Breast epithelium (tissue), 4 donors: ENCODE results near the gene GFOD1. TPM values are rescaled to one million over a fixed set of nuclear protein-coding genes. Genes with fewer than 3 reads are reported as not detected.

Source experiments
- DNase-seq, 2 donors: peaks; one replicate each; pipeline ENCODE4 v3.0.0-alpha.2; 2019; ENCODE audit warnings: low spot score in 2 of 2
- H3K27ac ChIP-seq, 2 donors: fragments of 200-600 bp; sonication (generic) in 1 of 2; one replicate each; pipeline ENCODE4 v1.5.1; 2016 to 2019; ENCODE audit warnings: mild to moderate bottlenecking in 1 of 2
- H3K27me3 ChIP-seq, 2 donors: fragments of 200-600 bp; sonication (generic) in 1 of 2; one replicate each; pipeline versions ENCODE4 v1.5.1 to v1.6.0; 2017 to 2019; ENCODE audit warnings: control low read depth in 1 of 2, mild to moderate bottlenecking in 1 of 2
- H3K36me3 ChIP-seq: fragments of 200-600 bp; one replicate; pipeline ENCODE4 v1.5.1; 2019
- H3K4me1 ChIP-seq, 2 donors: fragments of 200-600 bp; sonication (generic); one replicate each; pipeline ENCODE4 v1.5.1; 2016 to 2019; ENCODE audit warnings: control low read depth in 1 of 2
- H3K4me3 ChIP-seq, 3 donors: fragments of 200-600 bp; sonication (generic); 1 replicate in 2 of 3; 2 replicates in 1 of 3; pipeline ENCODE4 v1.5.1; 2016 to 2019; ENCODE audit warnings: mild to moderate bottlenecking in 3 of 3, moderate library complexity in 2 of 3
- H3K9me3 ChIP-seq, 2 donors: fragments of 200-600 bp; sonication (generic) in 1 of 2; one replicate each; pipeline ENCODE4 v1.5.1; 2016 to 2019; ENCODE audit warnings: control low read depth in 1 of 2
- POLR2A ChIP-seq: fragments of 450-650 bp; IDR thresholded peaks from one replicate; pipeline ENCODE4 v1.6.1; 2016; ENCODE audit warnings: antibody characterized with exemption, mild to moderate bottlenecking, moderate library complexity
- POLR2AphosphoS5 ChIP-seq, 3 donors: sonication (generic); formaldehyde crosslinking; IDR thresholded peaks; one replicate each; pipeline ENCODE4 v1.6.1; 2017; ENCODE audit warnings: antibody characterized with exemption in 3 of 3
- intact Hi-C: fragments of 100-400 bp; cut with DNase I; formaldehyde crosslinking; loops from one replicate; pipeline ENCODE4 v1.15.1; 2023; ENCODE audit warnings: low total_unique reads
- total RNA-seq, 3 donors: library from RNA; depleted of rRNA; stranded (reverse); fragments of >200 nt; gene quantifications; one replicate each; pipeline ENCODE4 v1.1.0, GENCODE V29; 2016
- TF ChIP-seq, protein P1 (sequence below), 3 donors: fragments of 450-650 bp; IDR thresholded peaks; one replicate each; pipeline ENCODE4 v1.5.1; 2016 to 2017; ENCODE audit warnings: antibody characterized with exemption in 3 of 3, mild to moderate bottlenecking in 3 of 3, moderate library complexity in 3 of 3

The GFOD1 gene
- total RNA-seq, 3 donors from 2014 or later, result 11.6 to 33.3 (median 23.3) TPM

DNA sequence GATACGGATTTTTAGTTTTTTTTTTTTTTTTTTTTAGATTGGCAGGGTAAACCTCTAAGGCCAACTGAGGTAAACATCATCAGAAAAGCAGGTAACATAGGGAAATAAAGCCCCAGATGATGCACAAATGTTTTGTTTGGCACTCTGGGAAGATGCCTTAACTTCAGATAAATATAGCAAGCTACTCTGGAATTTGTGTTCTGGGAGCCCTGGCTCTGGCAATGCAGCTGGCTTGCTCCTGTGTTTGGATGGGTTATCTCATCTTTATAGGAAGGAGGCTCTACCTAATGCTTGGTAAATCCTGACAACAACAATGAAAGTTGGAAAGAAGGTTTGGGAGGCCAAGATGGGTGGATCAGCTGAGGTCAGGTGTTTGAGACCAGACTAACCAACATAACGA lies 77.4 kb downstream of the GFOD1 start:
- Histone ChIP-seq H3K9me3 (no peaks in the 10 kb centered on the region), H3K36me3 (no peaks in the 10 kb centered on the region), H3K4me3 (no peak overlapping the region), H3K4me1 (peaks cover 1 to 5% of the 10 kb centered on the region in 2 donors), H3K27me3 (no peaks in the 10 kb centered on the region), H3K27ac (no peak overlapping the region)
- no peak for DNase-seq
- intact Hi-C loops, result no loop called here
- no peak for TF ChIP-seq POLR2A
- TF ChIP-seq POLR2AphosphoS5 (IDR thresholded peaks at IDR 0.05), result no peak
- TF ChIP-seq, protein P1, sequence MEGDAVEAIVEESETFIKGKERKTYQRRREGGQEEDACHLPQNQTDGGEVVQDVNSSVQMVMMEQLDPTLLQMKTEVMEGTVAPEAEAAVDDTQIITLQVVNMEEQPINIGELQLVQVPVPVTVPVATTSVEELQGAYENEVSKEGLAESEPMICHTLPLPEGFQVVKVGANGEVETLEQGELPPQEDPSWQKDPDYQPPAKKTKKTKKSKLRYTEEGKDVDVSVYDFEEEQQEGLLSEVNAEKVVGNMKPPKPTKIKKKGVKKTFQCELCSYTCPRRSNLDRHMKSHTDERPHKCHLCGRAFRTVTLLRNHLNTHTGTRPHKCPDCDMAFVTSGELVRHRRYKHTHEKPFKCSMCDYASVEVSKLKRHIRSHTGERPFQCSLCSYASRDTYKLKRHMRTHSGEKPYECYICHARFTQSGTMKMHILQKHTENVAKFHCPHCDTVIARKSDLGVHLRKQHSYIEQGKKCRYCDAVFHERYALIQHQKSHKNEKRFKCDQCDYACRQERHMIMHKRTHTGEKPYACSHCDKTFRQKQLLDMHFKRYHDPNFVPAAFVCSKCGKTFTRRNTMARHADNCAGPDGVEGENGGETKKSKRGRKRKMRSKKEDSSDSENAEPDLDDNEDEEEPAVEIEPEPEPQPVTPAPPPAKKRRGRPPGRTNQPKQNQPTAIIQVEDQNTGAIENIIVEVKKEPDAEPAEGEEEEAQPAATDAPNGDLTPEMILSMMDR (IDR thresholded peaks at IDR 0.05), result no peak

DNA sequence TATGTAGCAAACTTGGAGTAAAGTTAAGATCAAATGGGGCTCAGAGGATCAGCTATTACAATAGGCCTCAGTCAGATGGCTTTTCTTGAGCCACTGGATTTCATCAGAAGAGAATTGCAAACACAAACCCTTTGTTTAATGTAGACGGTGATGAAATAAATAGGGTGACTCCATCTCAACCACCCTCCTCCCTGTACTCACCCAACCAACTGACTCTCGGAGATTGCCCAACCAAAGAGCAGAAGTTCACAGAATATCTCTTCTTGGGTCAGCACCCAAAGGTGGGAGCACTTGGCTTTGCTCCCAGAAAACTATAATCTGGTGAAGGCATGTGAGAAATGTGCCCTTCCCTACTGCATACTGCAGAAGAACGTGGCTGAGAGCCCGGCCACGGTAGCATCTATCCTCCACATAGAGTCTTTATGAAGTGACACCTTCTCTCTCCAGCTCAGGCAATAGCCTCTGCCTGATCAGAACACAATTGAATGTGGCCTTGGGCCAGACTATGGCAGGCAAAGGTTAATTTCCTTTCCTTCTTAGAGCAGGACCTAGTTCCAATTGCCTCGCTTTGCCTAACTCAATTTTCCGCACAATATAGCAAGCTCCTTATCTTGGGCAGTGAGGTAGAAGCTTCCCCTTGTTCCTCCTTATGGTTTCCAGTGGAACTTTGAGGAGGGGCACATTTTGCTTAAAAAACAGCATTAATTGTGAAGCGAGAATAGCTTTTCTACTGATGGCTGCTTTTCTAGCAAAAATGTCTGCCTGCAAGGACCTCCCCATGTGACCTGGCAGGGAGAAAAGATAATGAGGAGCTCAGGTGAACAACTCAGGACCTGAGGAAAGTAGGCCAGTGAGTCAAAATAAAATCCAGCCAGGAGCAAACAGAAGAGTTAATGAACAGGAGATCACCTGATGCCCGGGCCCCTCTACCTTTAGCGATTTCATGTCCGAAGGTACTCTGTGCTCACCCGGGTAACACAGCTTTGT lies 79.4 kb downstream of the GFOD1 start:
- DNase-seq, result peak in 1 of 2 donors; percentile 54
- Histone ChIP-seq H3K27ac (peak overlapping the region; percentile 81 to 86), H3K4me3 (no peak overlapping the region), H3K4me1 (peaks cover 4 to 5% of the 10 kb centered on the region in 2 donors), H3K9me3 (no peaks in the 10 kb centered on the region), H3K27me3 (no peaks in the 10 kb centered on the region), H3K36me3 (no peaks in the 10 kb centered on the region)
- TF ChIP-seq, protein P1 (IDR thresholded peaks at IDR 0.05), result no peak
- TF ChIP-seq POLR2A (no peak), POLR2AphosphoS5 (IDR thresholded peaks at IDR 0.05) (peak; percentile 23 to 35 (median 29))
- intact Hi-C loops, result loop anchor here (1.0 kb wide), 1 partner anchor 21 kb away; no protein-coding TSS in a partner anchor

DNA sequence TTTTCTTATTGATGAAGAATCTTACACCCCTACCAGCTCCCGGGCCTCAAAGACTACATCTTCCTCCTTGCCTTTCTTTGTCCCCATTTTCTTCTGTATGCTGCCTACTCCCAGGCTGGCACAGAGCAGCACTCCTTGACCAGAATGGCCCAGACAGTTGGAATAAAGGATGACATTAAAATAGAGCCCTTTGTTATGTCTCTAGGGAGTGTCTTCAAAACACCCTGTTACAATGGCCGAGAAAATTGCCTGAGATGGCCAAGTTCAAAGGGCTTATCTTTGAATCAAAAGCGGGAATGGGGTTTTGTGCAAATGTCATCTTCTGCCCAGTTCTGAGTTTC lies 80.1 kb downstream of the GFOD1 start:
- Histone ChIP-seq H3K27ac (peak overlapping the region; percentile 81 to 86), H3K4me1 (peaks cover 4 to 5% of the 10 kb centered on the region in 2 donors)

DNA sequence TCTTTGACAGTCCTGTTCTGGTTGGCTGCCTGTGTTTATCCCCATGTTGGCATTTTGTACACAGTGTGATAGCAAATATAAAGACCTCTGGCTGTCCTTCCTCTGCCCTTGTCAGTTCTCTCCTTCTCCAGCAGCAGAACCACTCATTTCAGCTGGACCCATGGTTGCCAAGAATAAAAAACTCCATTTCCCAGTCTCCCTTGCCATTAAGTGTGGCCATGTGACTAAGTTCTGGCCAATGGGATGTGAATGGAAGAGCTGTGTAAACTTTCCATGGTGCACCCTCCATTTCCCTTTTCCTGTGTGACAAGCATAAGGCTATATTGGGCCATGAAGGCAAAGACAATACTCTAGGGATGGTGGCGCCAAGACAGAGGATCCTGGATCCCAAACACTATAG lies 80.6 kb downstream of the GFOD1 start:
- no peak overlapping the region for H3K4me3 ChIP-seq
- H3K9me3 ChIP-seq, result no peaks in the 10 kb centered on the region
- intact Hi-C loops, result loop anchor here (1.0 kb wide), 1 partner anchor 23 kb away; no protein-coding TSS in a partner anchor
- H3K36me3 ChIP-seq, result no peaks in the 10 kb centered on the region
- peaks cover 4 to 5% of the 10 kb centered on the region in 2 donors for H3K4me1 ChIP-seq
- no peak for DNase-seq
- H3K27me3 ChIP-seq, result no peaks in the 10 kb centered on the region
- peak overlapping the region; percentile 81 to 86 for H3K27ac ChIP-seq
- TF ChIP-seq, protein P1 (IDR thresholded peaks at IDR 0.05), result no peak
- no peak for TF ChIP-seq POLR2AphosphoS5 (IDR thresholded peaks at IDR 0.05)
- no peak for TF ChIP-seq POLR2A

More for the DNA sequence above, 80.1 kb downstream of the GFOD1 start:
- DNase-seq, result no peak
- H3K4me3 ChIP-seq, result no peak overlapping the region
- TF ChIP-seq, protein P1 (IDR thresholded peaks at IDR 0.05), result no peak
- no peak for TF ChIP-seq POLR2A
- no peak for TF ChIP-seq POLR2AphosphoS5 (IDR thresholded peaks at IDR 0.05)
- intact Hi-C loops, result loop anchor here (1.0 kb wide), 1 partner anchor 22 kb away; no protein-coding TSS in a partner anchor
- no peaks in the 10 kb centered on the region for H3K9me3 ChIP-seq
- no peaks in the 10 kb centered on the region for H3K36me3 ChIP-seq
- H3K27me3 ChIP-seq, result no peaks in the 10 kb centered on the region

DNA sequence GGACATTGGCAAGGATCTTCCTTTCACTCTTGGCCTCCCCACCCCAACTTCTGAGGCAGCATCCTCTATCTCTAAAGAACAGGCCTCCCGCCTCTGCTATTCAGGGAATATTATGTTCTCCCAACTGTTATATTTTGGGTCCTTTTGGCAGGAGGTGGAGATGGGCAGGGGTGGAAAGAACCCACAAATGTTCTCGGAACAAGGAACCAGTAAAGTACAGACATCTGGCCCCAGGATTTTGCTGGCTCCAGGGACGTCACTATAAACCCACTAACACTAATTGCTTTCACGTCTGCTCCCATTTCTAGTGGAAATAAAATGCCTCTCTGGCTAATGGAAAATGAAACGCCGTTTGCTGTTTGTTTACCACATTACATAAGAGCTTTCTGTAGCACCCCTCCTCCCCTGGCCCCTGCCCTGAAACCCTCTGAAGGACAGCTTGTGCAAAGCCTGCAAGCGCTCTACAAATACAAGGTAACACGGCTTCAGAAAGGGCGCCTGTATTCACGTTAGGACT lies 81.4 kb downstream of the GFOD1 start:
- peaks cover 4 to 5% of the 10 kb centered on the region in 2 donors for H3K4me1 ChIP-seq
- no peaks in the 10 kb centered on the region for H3K27me3 ChIP-seq
- H3K27ac ChIP-seq, result peak overlapping the region; percentile 81 to 86
- H3K9me3 ChIP-seq, result no peaks in the 10 kb centered on the region
- no peaks in the 10 kb centered on the region for H3K36me3 ChIP-seq
- no peak overlapping the region for H3K4me3 ChIP-seq
- no peak for DNase-seq
- TF ChIP-seq, protein P1 (IDR thresholded peaks at IDR 0.05), result no peak
- TF ChIP-seq POLR2AphosphoS5 (IDR thresholded peaks at IDR 0.05) (no peak), POLR2A (no peak)
- intact Hi-C loops, result no loop called here
